ENCODE results near the gene MYOCD.

MYOCD gene

GRCh38 chr17:12712941-12713340 is 47.3 kb downstream of the MYOCD start:
- DNase-seq (ENCODE audit: low read depth, low spot score) = no peak

GRCh38 chr17:12719948-12720347 is 54.3 kb downstream of the MYOCD start:
- no peak for DNase-seq (ENCODE audit: low read depth, low spot score)

GRCh38 chr17:12721581-12721980 is 55.9 kb downstream of the MYOCD start:
- DNase-seq (ENCODE audit: low read depth, low spot score) = no peak

GRCh38 chr17:12722282-12722681 is 56.6 kb downstream of the MYOCD start:
- DNase-seq (ENCODE audit: low read depth, low spot score) = no peak

- DNase-seq (ENCODE audit: low read depth, low spot score) = no peak
These were observed 60.4 kb downstream of the MYOCD start for GRCh38 chr17:12726131-12726530.

- DNase-seq (ENCODE audit: low read depth, low spot score) = no peak
These were observed 61.5 kb downstream of the MYOCD start for GRCh38 chr17:12727076-12727760.

- no peak for DNase-seq (ENCODE audit: low read depth, low spot score)
These were observed 62.2 kb downstream of the MYOCD start for GRCh38 chr17:12727881-12728280.

GRCh38 chr17:12729086-12729485 is 63.4 kb downstream of the MYOCD start:
- DNase-seq (ENCODE audit: low read depth, low spot score) = no peak

- no peak for DNase-seq (ENCODE audit: low read depth, low spot score)
These were observed 64.7 kb downstream of the MYOCD start for GRCh38 chr17:12730421-12730820.

GRCh38 chr17:12730931-12731521 is 65.3 kb downstream of the MYOCD start:
- DNase-seq (ENCODE audit: low read depth, low spot score) = no peak

GRCh38 chr17:12731839-12732238 is 66.1 kb downstream of the MYOCD start:
- no peak for DNase-seq (ENCODE audit: low read depth, low spot score)

GRCh38 chr17:12732366-12732765 is 66.7 kb downstream of the MYOCD start:
- DNase-seq (ENCODE audit: low read depth, low spot score) = no peak

GRCh38 chr17:12734926-12735325 is 69.2 kb downstream of the MYOCD start:
- DNase-seq (ENCODE audit: low read depth, low spot score) = no peak

- DNase-seq (ENCODE audit: low read depth, low spot score) = no peak
These were observed 69.8 kb downstream of the MYOCD start for GRCh38 chr17:12735517-12735916.

GRCh38 chr17:12736526-12736925 is 70.8 kb downstream of the MYOCD start:
- no peak for DNase-seq (ENCODE audit: low read depth, low spot score)

- DNase-seq (ENCODE audit: low read depth, low spot score) = no peak
These were observed 72.2 kb downstream of the MYOCD start for GRCh38 chr17:12737740-12738469.

GRCh38 chr17:12738624-12739023 is 72.9 kb downstream of the MYOCD start:
- DNase-seq (ENCODE audit: low read depth, low spot score) = no peak

GRCh38 chr17:12739500-12739899 is 73.8 kb downstream of the MYOCD start:
- no peak for DNase-seq (ENCODE audit: low read depth, low spot score)

GRCh38 chr17:12743046-12743445 is 77.4 kb downstream of the MYOCD start:
- DNase-seq (ENCODE audit: low read depth, low spot score) = no peak

GRCh38 chr17:12744298-12744697 is 78.6 kb downstream of the MYOCD start:
- no peak for DNase-seq (ENCODE audit: low read depth, low spot score)

GRCh38 chr17:12744786-12745185 is 79.1 kb downstream of the MYOCD start:
- no peak for DNase-seq (ENCODE audit: low read depth, low spot score)

- no peak for DNase-seq (ENCODE audit: low read depth, low spot score)
These were observed 79.8 kb downstream of the MYOCD start for GRCh38 chr17:12745486-12745885.

- no peak for DNase-seq (ENCODE audit: low read depth, low spot score)
These were observed 91.1 kb downstream of the MYOCD start for GRCh38 chr17:12756786-12757185.

Data from brain pericyte (primary cell).